Measurements from ENCODE around the gene ITGAD. TPM values are rescaled to one million over a fixed set of nuclear protein-coding genes. Genes with fewer than 3 reads are reported as not detected.
"Not testable (repeated sequence)": the region's sequence is repeated elsewhere in the genome, so short reads cannot be mapped to it uniquely, and the experiment has no call there.

The ITGAD gene
- total RNA-seq, 1 donor from 2014 or later: not detected

GRCh38 chr16:31440516-31441184 lies 47.5 kb downstream of the ITGAD start:
- Mint-ChIP-seq H3K27me3 (ENCODE audit: low read depth) (no peaks in the 10 kb centered on the region), H3K4me3 (peak overlapping the region; percentile 25), H3K36me3 (no peaks in the 10 kb centered on the region), H3K4me1 (peaks cover 6% of the 10 kb centered on the region), H3K27ac (no peak overlapping the region), H3K9me3 (no peaks in the 10 kb centered on the region)
- no peak for DNase-seq (ENCODE audit: low spot score in 2 of 2, unreplicated experiment in 2 of 2)
- no peak for TF ChIP-seq CTCF (IDR thresholded peaks at IDR 0.05; ENCODE audit: unreplicated experiment)

GRCh38 chr16:31441956-31442355 lies 48.8 kb downstream of the ITGAD start:
- H3K9me3 Mint-ChIP-seq: peaks cover 3% of the 10 kb centered on the region
- no peak for DNase-seq (ENCODE audit: low spot score in 2 of 2, unreplicated experiment in 2 of 2)
- H3K36me3 Mint-ChIP-seq: no peaks in the 10 kb centered on the region
- no peak overlapping the region for H3K27ac Mint-ChIP-seq
- H3K27me3 Mint-ChIP-seq (ENCODE audit: low read depth): no peaks in the 10 kb centered on the region
- TF ChIP-seq CTCF (IDR thresholded peaks at IDR 0.05; ENCODE audit: unreplicated experiment): no peak
- peak overlapping the region; percentile 88 for H3K4me3 Mint-ChIP-seq
- H3K4me1 Mint-ChIP-seq: peaks cover 6% of the 10 kb centered on the region

- not testable (repeated sequence) for H3K27ac Mint-ChIP-seq; H3K4me1 Mint-ChIP-seq; H3K4me3 Mint-ChIP-seq; H3K9me3 Mint-ChIP-seq; DNase-seq (ENCODE audit: low spot score in 2 of 2, unreplicated experiment in 2 of 2); H3K27me3 Mint-ChIP-seq (ENCODE audit: low read depth); H3K36me3 Mint-ChIP-seq
These were observed 52.8 kb downstream of the ITGAD start for GRCh38 chr16:31445931-31446330.

DNA sequence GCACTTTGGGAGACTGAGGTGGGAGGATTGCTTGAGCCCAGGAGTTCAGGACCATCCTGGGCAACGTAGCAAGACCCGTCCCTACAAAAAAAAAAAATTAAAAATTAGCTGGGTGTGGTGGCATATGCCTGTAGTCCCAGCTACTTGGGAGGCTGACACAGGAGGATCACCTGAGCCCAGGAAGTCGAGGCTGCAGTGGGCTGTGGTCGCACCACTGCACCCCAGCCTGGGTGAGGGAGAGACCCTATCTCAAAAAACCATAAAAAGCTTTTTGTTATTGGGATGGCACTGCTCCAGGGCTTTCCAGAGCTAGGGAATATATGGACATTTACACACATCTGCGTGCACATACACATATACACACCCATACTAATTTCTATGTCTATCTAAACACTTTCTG lies 58.1 kb downstream of the ITGAD start:
- peak overlapping the region; percentile 89 for H3K27ac Mint-ChIP-seq
- no peak for TF ChIP-seq CTCF (IDR thresholded peaks at IDR 0.05; ENCODE audit: unreplicated experiment)

DNA sequence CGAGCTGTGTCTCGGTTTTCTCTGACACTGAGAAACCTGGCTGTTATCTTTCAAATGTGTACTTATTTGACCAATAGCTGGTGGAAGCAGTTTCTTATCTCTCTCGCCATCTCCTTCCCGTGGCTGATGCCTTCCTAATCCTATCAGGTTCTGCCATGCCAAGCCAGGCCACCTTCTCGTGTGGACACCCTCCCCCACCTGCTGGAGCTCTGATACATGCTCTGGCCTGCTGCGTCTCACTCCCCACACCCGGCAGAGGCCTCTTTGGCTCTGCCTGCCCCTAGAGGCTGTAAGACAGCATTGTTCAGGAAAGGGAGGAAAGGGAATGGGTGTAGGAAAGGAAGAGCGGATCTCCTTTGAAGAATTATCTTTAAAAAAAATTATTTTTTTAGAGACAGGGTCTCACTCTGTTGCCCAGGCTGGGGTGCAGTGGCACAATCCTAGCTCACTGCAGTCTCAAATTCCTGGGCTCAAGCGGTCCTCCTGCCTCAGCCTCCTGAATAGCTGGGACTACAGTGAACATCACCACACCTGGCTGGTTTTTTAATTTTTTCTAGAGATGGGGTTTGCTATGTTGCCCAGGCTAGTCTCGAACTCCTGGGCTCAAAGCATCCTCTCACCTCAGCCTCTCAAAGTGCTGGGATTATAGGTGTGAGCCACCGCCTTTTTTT lies 58.7 kb downstream of the ITGAD start:
- peak overlapping the region; percentile 89 for H3K27ac Mint-ChIP-seq

More for the DNA sequence above, 58.1 kb downstream of the ITGAD start:
- Mint-ChIP-seq H3K9me3 (no peaks in the 10 kb centered on the region), H3K27me3 (ENCODE audit: low read depth) (no peaks in the 10 kb centered on the region), H3K4me3 (no peak overlapping the region), H3K4me1 (peaks cover 32% of the 10 kb centered on the region), H3K36me3 (no peaks in the 10 kb centered on the region)
- DNase-seq (ENCODE audit: low spot score in 2 of 2, unreplicated experiment in 2 of 2): no peak

More for the DNA sequence above, 58.7 kb downstream of the ITGAD start:
- Mint-ChIP-seq H3K4me1 (peaks cover 34% of the 10 kb centered on the region), H3K27me3 (ENCODE audit: low read depth) (no peaks in the 10 kb centered on the region), H3K4me3 (peak overlapping the region; percentile 51), H3K36me3 (no peaks in the 10 kb centered on the region), H3K9me3 (no peaks in the 10 kb centered on the region)
- peak; percentile 45 for TF ChIP-seq CTCF (IDR thresholded peaks at IDR 0.05; ENCODE audit: unreplicated experiment)
- DNase-seq (ENCODE audit: low spot score in 2 of 2, unreplicated experiment in 2 of 2): peak in 1 of 2 experiments; percentile 62

Measured in mesothelial cell of epicardium (in vitro differentiated cells).